VCaP (cell line): ENCODE results near the gene APC.
A peak's percentile ranks its signal among the peaks of the same experiment; 100 is the strongest.

Experiments
- H3K27ac ChIP-seq: fragments of 450-650 bp; 2 replicates; pipeline ENCODE4 v1.5.1; 2017
- CTCF ChIP-seq: fragments of 450-650 bp; conservative IDR thresholded peaks from 2 replicates; pipeline ENCODE4 v1.5.1; 2017; ENCODE audit warnings: mild to moderate bottlenecking, moderate library complexity

APC gene

GRCh38 chr5:112694853-112695709 is 42.6 kb upstream of the APC start:
- TF ChIP-seq CTCF: no peak
- H3K27ac ChIP-seq: no peak overlapping the region

GRCh38 chr5:112696786-112697185 is 40.9 kb upstream of the APC start:
- no peak for TF ChIP-seq CTCF

GRCh38 chr5:112697322-112697721 is 40.4 kb upstream of the APC start:
- no peak overlapping the region for H3K27ac ChIP-seq
- no peak for TF ChIP-seq CTCF

More at GRCh38 chr5:112696786-112697185, 40.9 kb upstream of the APC start:
- H3K27ac ChIP-seq: no peak overlapping the region

GRCh38 chr5:112697833-112698232 is 39.9 kb upstream of the APC start:
- H3K27ac ChIP-seq: no peak overlapping the region
- no peak for TF ChIP-seq CTCF

GRCh38 chr5:112703866-112704820 is 33.5 kb upstream of the APC start:
- H3K27ac ChIP-seq: no peak overlapping the region
- no peak for TF ChIP-seq CTCF

GRCh38 chr5:112706446-112707016 is 31.2 kb upstream of the APC start:
- H3K27ac ChIP-seq: peak overlapping the region; percentile 88
- no peak for TF ChIP-seq CTCF
